HepG2 (cell line): Measurements from ENCODE around the gene NOB1. TPM values are rescaled to one million over a fixed set of nuclear protein-coding genes. Genes with fewer than 3 reads are reported as not detected.
A peak's percentile ranks its signal among the peaks of the same experiment; 100 is the strongest.

ENCODE experiments used
- ATF2 ChIP-seq: sonication (generic); formaldehyde crosslinking; IDR thresholded peaks from 2 replicates; pipeline ENCODE4 v1.4.0; 2020; ENCODE audit warnings: missing genetic modification reagents
- CENPT ChIP-seq: sonication (generic); formaldehyde crosslinking; IDR thresholded peaks from 2 replicates; pipeline ENCODE4 v1.8.0; 2022; ENCODE audit warnings: low read depth, mild to moderate bottlenecking, moderate library complexity, missing genetic modification reagents
- DNMT1 ChIP-seq: sonication (generic); formaldehyde crosslinking; IDR thresholded peaks from 2 replicates; pipeline ENCODE4 v1.5.1; 2020; ENCODE audit warnings: mild to moderate bottlenecking, missing genetic modification reagents
- FOSL2 ChIP-seq: sonication (generic); formaldehyde crosslinking; IDR thresholded peaks from 2 replicates; pipeline ENCODE4 v1.4.0; 2020; ENCODE audit warnings: missing genetic modification reagents
- MBD4 ChIP-seq: IDR thresholded peaks from 2 replicates; pipeline ENCODE4 v1.6.1; 2012; ENCODE audit warnings: low read length, inconsistent platforms, borderline replicate concordance
- PRDM10 ChIP-seq: sonication (generic); formaldehyde crosslinking; IDR thresholded peaks from 2 replicates; pipeline ENCODE4 v1.4.0; 2020; ENCODE audit warnings: low read depth, missing genetic modification reagents
- SNAPC2 ChIP-seq: sonication (generic); formaldehyde crosslinking; IDR thresholded peaks from 2 replicates; pipeline ENCODE4 v1.8.1; 2022; ENCODE audit warnings: mild to moderate bottlenecking, missing genetic modification reagents
- ZBTB10 ChIP-seq: sonication (generic); formaldehyde crosslinking; IDR thresholded peaks from 2 replicates; pipeline ENCODE4 v1.4.0; 2020; ENCODE audit warnings: missing genetic modification reagents, borderline replicate concordance
- ZBTB44 ChIP-seq: sonication (generic); formaldehyde crosslinking; IDR thresholded peaks from 2 replicates; pipeline ENCODE4 v1.4.0; 2020; ENCODE audit warnings: missing genetic modification reagents
- ZNF263 ChIP-seq: sonication (generic); formaldehyde crosslinking; IDR thresholded peaks from 2 replicates; pipeline ENCODE4 v1.4.0; 2020; ENCODE audit warnings: missing genetic modification reagents
- ZNF704 ChIP-seq: sonication (generic); formaldehyde crosslinking; IDR thresholded peaks from 2 replicates; pipeline ENCODE4 v1.8.1; 2023; ENCODE audit warnings: mild to moderate bottlenecking, inconsistent platforms, moderate library complexity, missing genetic modification reagents, borderline replicate concordance
- ZSCAN29 ChIP-seq: sonication (generic); formaldehyde crosslinking; conservative IDR thresholded peaks from 2 replicates; pipeline ENCODE4 v1.4.0; 2020; ENCODE audit warnings: mild to moderate bottlenecking, missing genetic modification reagents
- polyA plus RNA-seq, 8 experiments: library from polyadenylated mRNA; depleted of rRNA in 3 of 8; stranded (reverse) in 7 of 8; unstranded in 1 of 8; fragments of >200 nt; fragmentation: Illumina TruSeq in 4 of 8; extraction: Trizol in 4 of 8; gene quantifications; 2 replicates each; pipeline versions ENCODE4 v1.2.1 to v1.2.3, GENCODE V29; 2011 to 2016; ENCODE audit warnings: low read depth in 4 of 8, missing spikeins in 1 of 8, mixed read lengths in 1 of 8; ENCODE audit not compliant: insufficient read depth in 1 of 8
- total RNA-seq, 5 experiments: library from RNA; depleted of rRNA; stranded (reverse); fragments of >200 nt; fragmentation: Illumina TruSeq; extraction: Trizol; gene quantifications; 2 replicates each; pipeline ENCODE4 v1.2.3, GENCODE V29; 2016; ENCODE audit warnings: low read depth in 1 of 5

Gene NOB1
- total and polyA plus RNA-seq, 2 of the 13 experiments (the other 11 are each of a cell fraction or from before 2014, with no cell fraction given): 47.1 to 162 TPM

GRCh38 chr16:69761983-69762813 is 7.5 kb upstream of the NOB1 start, which contains the start of gene WWP2 (continued):
- TF ChIP-seq PRDM10 (CRISPR knock-in tag) (0 out of 2 replicates have a peak, but pooled peaks have one; percentile 60), ATF2 (CRISPR knock-in tag) (peak; percentile 46; the same call in 1 of the 2 replicates), FOSL2 (peak; percentile 49), ZNF263 (CRISPR knock-in tag) (peak; percentile 73), MBD4 (no peak), DNMT1 (CRISPR knock-in tag) (no peak), ZSCAN29 (CRISPR knock-in tag) (no peak; the same call in 1 of the 2 replicates), CENPT (CRISPR knock-in tag) (no peak), ZBTB10 (CRISPR knock-in tag) (no peak; the same call in 1 of the 2 replicates), ZNF704 (CRISPR knock-in tag) (peak; percentile 59; the same call in 1 of the 2 replicates), SNAPC2 (CRISPR knock-in tag) (peak; percentile 44; the same call in 1 of the 2 replicates), ZBTB44 (CRISPR knock-in tag) (no peak)
